GM21619 (cell line): Measurements from ENCODE around the gene TNFSF12.

Source experiments
- ATAC-seq: cut with Tn5 transposase; IDR thresholded peaks from one replicate; pipeline ENCODE4 v1.9.1; 2021; ENCODE audit not compliant: unreplicated experiment

TNFSF12 gene

GRCh38 chr17:7541074-7541621 lies 7.7 kb upstream of the TNFSF12 start:
- no peak for ATAC-seq

GRCh38 chr17:7544911-7545310 lies 3.9 kb upstream of the TNFSF12 start:
- no peak for ATAC-seq

- ATAC-seq = no peak
Measured at GRCh38 chr17:7549401-7550055, 670 bp downstream of the TNFSF12 start.

- no peak for ATAC-seq
Measured at GRCh38 chr17:7550344-7550743, 1.5 kb downstream of the TNFSF12 start.

- no peak for ATAC-seq
Measured at GRCh38 chr17:7551396-7551795, 2.5 kb downstream of the TNFSF12 start.

- no peak for ATAC-seq
Measured at GRCh38 chr17:7552621-7553051, 3.8 kb downstream of the TNFSF12 start.

GRCh38 chr17:7553356-7553755 lies 4.5 kb downstream of the TNFSF12 start:
- ATAC-seq = no peak

- no peak for ATAC-seq
Measured at GRCh38 chr17:7555320-7555948, 6.6 kb downstream of the TNFSF12 start.

- no peak for ATAC-seq
Measured at GRCh38 chr17:7556627-7557026, 7.8 kb downstream of the TNFSF12 start.

GRCh38 chr17:7557147-7557764 lies 8.4 kb downstream of the TNFSF12 start:
- ATAC-seq = no peak

GRCh38 chr17:7557775-7558543 lies 9.1 kb downstream of the TNFSF12 start:
- no peak for ATAC-seq

GRCh38 chr17:7558544-7559319 lies 9.9 kb downstream of the TNFSF12 start, which contains the start of gene TNFSF13:
Gene TNFSF13, plus strand, starts transcription at chr17:7558750. Its CDS starts 290 bp downstream, at chr17:7559040.
- ATAC-seq = no peak

- ATAC-seq = no peak
Measured at GRCh38 chr17:7559320-7560171, 10.7 kb downstream of the TNFSF12 start.

- ATAC-seq = no peak
Measured at GRCh38 chr17:7560172-7561027, 11.5 kb downstream of the TNFSF12 start.

- peak; percentile 51 for ATAC-seq
Measured at GRCh38 chr17:7561028-7561575, 12.2 kb downstream of the TNFSF12 start.

- ATAC-seq = peak; percentile 47
Measured at GRCh38 chr17:7561589-7562207, 12.8 kb downstream of the TNFSF12 start, which contains the start of gene SENP3. Gene SENP3, plus strand, starts transcription at chr17:7561919. Its CDS starts 1,158 bp downstream, at chr17:7563077.

- ATAC-seq = no peak
Measured at GRCh38 chr17:7562208-7562605, 13.3 kb downstream of the TNFSF12 start.
